ENCODE data around the gene PTH1R. TPM values are rescaled to one million over a fixed set of nuclear protein-coding genes. Genes with fewer than 3 reads are reported as not detected.

PTH1R gene
- polyA plus RNA-seq, 2 donors = 2.0 to 3.3 TPM

DNA sequence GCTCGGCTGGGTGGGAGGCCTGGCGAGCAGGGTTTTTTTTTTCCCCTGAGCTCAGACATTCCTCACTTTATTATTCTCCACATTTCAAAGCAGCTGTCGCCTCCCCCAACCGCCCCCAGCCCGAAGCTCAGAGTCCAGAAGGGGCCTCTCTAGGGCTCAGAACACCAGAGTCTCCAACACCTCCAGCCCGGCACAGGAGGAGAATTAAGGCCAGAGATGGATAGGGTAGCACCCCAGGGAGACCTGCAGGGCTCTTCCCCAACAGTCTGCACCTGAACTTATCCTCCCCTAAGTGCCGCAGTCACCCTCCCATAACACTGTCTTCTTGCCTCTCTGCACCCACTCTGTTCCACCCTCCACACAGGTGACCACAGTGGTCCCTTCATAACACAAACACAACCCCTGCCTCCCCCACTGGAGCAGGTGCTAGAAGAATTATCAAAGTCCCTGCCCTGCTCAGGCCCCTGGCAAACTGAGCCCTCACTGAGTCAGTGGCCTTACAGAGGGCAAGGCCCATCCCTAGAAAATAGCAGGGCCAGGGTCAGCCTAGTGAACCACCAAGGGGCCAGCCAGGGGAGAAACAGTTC, 28.4 kb upstream of the PTH1R start:
- no peaks in the 10 kb centered on the region for H3K9me3 ChIP-seq (ENCODE audit: control insufficient read depth in 2 of 2, insufficient read depth in 1 of 2, low read depth in 1 of 2, low read length in 1 of 2)
- 86 to 93% methylated on average over 7 of the region's 7 CpGs for WGBS, 2 donors
- H3K4me3 ChIP-seq (ENCODE audit: low read depth in 1 of 2, low read length in 2 of 2) = no peak overlapping the region
- H3K36me3 ChIP-seq (ENCODE audit: control insufficient read depth in 2 of 2, insufficient read depth in 2 of 2, low read length in 1 of 2) = no peaks in the 10 kb centered on the region
- H3K27me3 ChIP-seq (ENCODE audit: control insufficient read depth in 1 of 2, insufficient read depth in 2 of 2, low read length in 2 of 2) = no peaks in the 10 kb centered on the region
- peaks cover 2 to 5% of the 10 kb centered on the region in 2 donors for H3K4me1 ChIP-seq (ENCODE audit: control insufficient read depth in 2 of 2, insufficient read depth in 2 of 2, low read length in 1 of 2)
- no peak overlapping the region for H3K27ac ChIP-seq (ENCODE audit: low read depth in 2 of 2, low read length in 1 of 2)

DNA sequence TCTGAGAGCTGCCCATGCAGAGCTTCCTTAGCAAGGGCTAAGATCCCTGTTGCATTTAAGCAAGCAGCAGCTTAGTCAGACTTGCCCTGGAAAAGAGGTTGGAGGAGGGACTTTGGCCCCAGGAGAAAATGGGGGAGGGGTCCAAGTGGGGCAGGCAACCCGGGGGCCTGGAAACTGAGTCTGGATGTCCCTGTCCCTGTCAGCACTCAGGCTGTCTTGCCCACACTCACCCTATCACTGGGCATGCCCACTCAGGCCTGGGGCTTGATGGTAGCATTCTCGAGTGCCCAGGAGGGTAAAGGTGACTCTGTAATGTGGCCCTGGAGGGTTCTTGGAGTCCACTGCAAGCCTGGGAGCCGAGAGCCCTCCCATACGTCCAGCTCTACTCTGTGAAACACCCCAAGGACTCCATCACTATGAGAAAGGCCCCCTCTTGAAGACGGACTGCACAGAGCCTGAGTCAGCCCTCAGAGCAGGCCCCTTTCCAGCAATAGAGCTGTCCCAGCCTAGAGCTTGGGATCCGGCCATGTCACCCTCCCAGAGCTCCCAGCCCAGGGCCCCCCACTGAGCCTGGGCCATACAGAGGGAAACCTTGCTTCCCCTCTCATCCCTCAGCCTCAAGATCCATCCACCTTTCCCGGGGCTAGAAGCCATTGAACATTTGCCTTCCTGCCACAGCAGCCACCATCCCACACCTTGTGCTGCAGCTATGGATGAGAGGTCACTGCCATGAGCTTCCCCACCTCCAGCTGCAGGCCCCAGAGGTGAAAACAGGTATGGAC, 27.6 kb upstream of the PTH1R start:
- no peak overlapping the region for H3K4me3 ChIP-seq (ENCODE audit: low read depth in 1 of 2, low read length in 2 of 2)
- H3K27me3 ChIP-seq (ENCODE audit: control insufficient read depth in 1 of 2, insufficient read depth in 2 of 2, low read length in 2 of 2) = no peaks in the 10 kb centered on the region
- 78% methylated on average over 7 of the region's 7 CpGs for WGBS, 2 donors
- H3K36me3 ChIP-seq (ENCODE audit: control insufficient read depth in 2 of 2, insufficient read depth in 2 of 2, low read length in 1 of 2) = no peaks in the 10 kb centered on the region
- H3K9me3 ChIP-seq (ENCODE audit: control insufficient read depth in 2 of 2, insufficient read depth in 1 of 2, low read depth in 1 of 2, low read length in 1 of 2) = no peaks in the 10 kb centered on the region
- H3K27ac ChIP-seq (ENCODE audit: low read depth in 2 of 2, low read length in 1 of 2) = no peak overlapping the region
- H3K4me1 ChIP-seq (ENCODE audit: control insufficient read depth in 2 of 2, insufficient read depth in 2 of 2, low read length in 1 of 2) = peaks cover 2 to 5% of the 10 kb centered on the region in 2 donors

DNA sequence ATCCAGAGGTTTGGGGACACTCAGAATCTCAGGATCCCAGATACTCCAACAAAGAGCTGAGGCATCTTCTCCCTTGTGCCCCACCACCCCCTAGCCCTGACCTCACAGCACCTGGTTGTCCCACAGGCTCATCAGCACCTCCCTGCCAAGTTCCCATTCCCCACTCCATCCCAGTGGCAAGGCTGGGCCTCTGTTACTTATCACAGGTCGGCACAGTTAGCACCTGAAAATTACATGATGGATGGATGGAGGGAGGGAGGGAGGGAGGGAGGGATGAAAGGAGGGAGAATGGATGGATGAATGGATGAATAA, 27.1 kb upstream of the PTH1R start:
- no peak overlapping the region for H3K27ac ChIP-seq (ENCODE audit: low read depth in 2 of 2, low read length in 1 of 2)
- no peaks in the 10 kb centered on the region for H3K9me3 ChIP-seq (ENCODE audit: control insufficient read depth in 2 of 2, insufficient read depth in 1 of 2, low read depth in 1 of 2, low read length in 1 of 2)
- H3K4me3 ChIP-seq (ENCODE audit: low read depth in 1 of 2, low read length in 2 of 2) = no peak overlapping the region
- peaks cover 2 to 5% of the 10 kb centered on the region in 2 donors for H3K4me1 ChIP-seq (ENCODE audit: control insufficient read depth in 2 of 2, insufficient read depth in 2 of 2, low read length in 1 of 2)
- WGBS, 2 donors = 67 to 71% methylated on average over 1 of the region's 1 CpG
- H3K36me3 ChIP-seq (ENCODE audit: control insufficient read depth in 2 of 2, insufficient read depth in 2 of 2, low read length in 1 of 2) = no peaks in the 10 kb centered on the region
- no peaks in the 10 kb centered on the region for H3K27me3 ChIP-seq (ENCODE audit: control insufficient read depth in 1 of 2, insufficient read depth in 2 of 2, low read length in 2 of 2)

DNA sequence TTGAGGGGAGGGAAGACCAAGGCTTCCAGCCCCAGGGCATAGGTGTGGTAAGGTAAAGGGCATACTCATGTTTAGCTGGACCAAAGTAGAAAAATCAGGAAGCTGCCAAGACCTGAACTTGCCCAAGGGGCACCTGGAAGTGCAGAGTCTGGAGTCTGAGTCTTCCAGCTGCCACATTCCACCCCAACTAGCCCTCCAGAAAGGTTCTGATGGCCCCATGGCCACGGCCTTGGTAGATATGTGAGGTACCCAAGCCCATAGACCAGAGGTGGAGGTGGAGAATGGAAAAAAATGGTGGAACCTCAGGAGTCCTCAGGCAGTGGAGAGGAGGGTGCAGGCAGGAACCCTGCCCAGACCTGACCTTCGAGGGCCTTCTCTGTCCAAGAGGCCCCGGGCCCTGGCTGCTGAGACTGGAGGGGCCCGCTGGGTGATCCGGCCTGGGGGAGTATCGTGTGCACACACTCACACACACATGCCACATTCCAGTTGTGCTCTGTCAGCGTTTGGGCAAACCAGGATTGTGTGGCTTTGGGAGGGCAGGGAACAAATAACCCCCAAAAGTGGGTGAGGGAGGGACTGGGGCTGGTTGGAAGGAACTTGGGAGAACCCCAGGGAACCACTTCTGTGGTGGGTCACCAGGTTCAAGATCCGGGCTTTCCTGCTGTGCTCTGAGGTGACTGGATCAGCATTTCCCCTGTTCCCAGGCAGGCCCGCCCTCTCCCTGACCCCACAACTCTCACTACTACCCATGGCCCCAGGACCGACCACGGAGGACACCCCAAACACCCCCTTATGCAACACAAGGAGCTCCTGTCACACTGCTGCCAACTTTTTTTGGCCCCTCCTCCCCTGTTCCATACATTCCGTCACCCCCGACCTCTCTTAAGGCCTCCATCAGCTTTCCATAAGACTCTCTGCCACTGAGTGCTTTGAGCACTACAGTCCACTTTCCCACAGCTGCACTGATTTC, 25.9 kb upstream of the PTH1R start:
- Histone ChIP-seq H3K4me1 (ENCODE audit: control insufficient read depth in 2 of 2, insufficient read depth in 2 of 2, low read length in 1 of 2) (peaks cover 0 to 1% of the 10 kb centered on the region in 2 donors), H3K4me3 (ENCODE audit: low read depth in 1 of 2, low read length in 2 of 2) (no peak overlapping the region), H3K36me3 (ENCODE audit: control insufficient read depth in 2 of 2, insufficient read depth in 2 of 2, low read length in 1 of 2) (no peaks in the 10 kb centered on the region), H3K27me3 (ENCODE audit: control insufficient read depth in 1 of 2, insufficient read depth in 2 of 2, low read length in 2 of 2) (no peaks in the 10 kb centered on the region), H3K27ac (ENCODE audit: low read depth in 2 of 2, low read length in 1 of 2) (no peak overlapping the region), H3K9me3 (ENCODE audit: control insufficient read depth in 2 of 2, insufficient read depth in 1 of 2, low read depth in 1 of 2, low read length in 1 of 2) (no peaks in the 10 kb centered on the region)
- 80 to 90% methylated on average over 13 of the region's 13 CpGs for WGBS, 2 donors

- no peaks in the 10 kb centered on the region for H3K4me1 ChIP-seq (ENCODE audit: control insufficient read depth in 2 of 2, insufficient read depth in 2 of 2, low read length in 1 of 2)
Observed at GRCh38 chr3:46852334-46852720, 25.2 kb upstream of the PTH1R start.

GRCh38 chr3:46852839-46853355, 24.6 kb upstream of the PTH1R start:
- no peaks in the 10 kb centered on the region for H3K9me3 ChIP-seq (ENCODE audit: control insufficient read depth in 2 of 2, insufficient read depth in 1 of 2, low read depth in 1 of 2, low read length in 1 of 2)
- 94 to 96% methylated on average over 2 of the region's 2 CpGs for WGBS, 2 donors
- no peak overlapping the region for H3K27ac ChIP-seq (ENCODE audit: low read depth in 2 of 2, low read length in 1 of 2)
- H3K4me1 ChIP-seq (ENCODE audit: control insufficient read depth in 2 of 2, insufficient read depth in 2 of 2, low read length in 1 of 2) = no peaks in the 10 kb centered on the region
- H3K4me3 ChIP-seq (ENCODE audit: low read depth in 1 of 2, low read length in 2 of 2) = no peak overlapping the region
- H3K27me3 ChIP-seq (ENCODE audit: control insufficient read depth in 1 of 2, insufficient read depth in 2 of 2, low read length in 2 of 2) = no peaks in the 10 kb centered on the region
- no peaks in the 10 kb centered on the region for H3K36me3 ChIP-seq (ENCODE audit: control insufficient read depth in 2 of 2, insufficient read depth in 2 of 2, low read length in 1 of 2)

More at GRCh38 chr3:46852334-46852720, 25.2 kb upstream of the PTH1R start:
- 92 to 93% methylated on average over 9 of the region's 9 CpGs for WGBS, 2 donors
- Histone ChIP-seq H3K27ac (ENCODE audit: low read depth in 2 of 2, low read length in 1 of 2) (no peak overlapping the region), H3K4me3 (ENCODE audit: low read depth in 1 of 2, low read length in 2 of 2) (no peak overlapping the region), H3K36me3 (ENCODE audit: control insufficient read depth in 2 of 2, insufficient read depth in 2 of 2, low read length in 1 of 2) (no peaks in the 10 kb centered on the region), H3K9me3 (ENCODE audit: control insufficient read depth in 2 of 2, insufficient read depth in 1 of 2, low read depth in 1 of 2, low read length in 1 of 2) (no peaks in the 10 kb centered on the region), H3K27me3 (ENCODE audit: control insufficient read depth in 1 of 2, insufficient read depth in 2 of 2, low read length in 2 of 2) (no peaks in the 10 kb centered on the region)

GRCh38 chr3:46853441-46854415, 23.8 kb upstream of the PTH1R start:
- 87 to 89% methylated on average over 15 of the region's 15 CpGs for WGBS, 2 donors
- Histone ChIP-seq H3K9me3 (ENCODE audit: control insufficient read depth in 2 of 2, insufficient read depth in 1 of 2, low read depth in 1 of 2, low read length in 1 of 2) (no peaks in the 10 kb centered on the region), H3K36me3 (ENCODE audit: control insufficient read depth in 2 of 2, insufficient read depth in 2 of 2, low read length in 1 of 2) (no peaks in the 10 kb centered on the region), H3K4me1 (ENCODE audit: control insufficient read depth in 2 of 2, insufficient read depth in 2 of 2, low read length in 1 of 2) (no peaks in the 10 kb centered on the region), H3K27ac (ENCODE audit: low read depth in 2 of 2, low read length in 1 of 2) (no peak overlapping the region), H3K4me3 (ENCODE audit: low read depth in 1 of 2, low read length in 2 of 2) (no peak overlapping the region), H3K27me3 (ENCODE audit: control insufficient read depth in 1 of 2, insufficient read depth in 2 of 2, low read length in 2 of 2) (no peaks in the 10 kb centered on the region)

GRCh38 chr3:46854555-46854991, 22.9 kb upstream of the PTH1R start:
- no peaks in the 10 kb centered on the region for H3K9me3 ChIP-seq (ENCODE audit: control insufficient read depth in 2 of 2, insufficient read depth in 1 of 2, low read depth in 1 of 2, low read length in 1 of 2)
- H3K4me1 ChIP-seq (ENCODE audit: control insufficient read depth in 2 of 2, insufficient read depth in 2 of 2, low read length in 1 of 2) = no peaks in the 10 kb centered on the region
- 87 to 89% methylated on average over 5 of the region's 5 CpGs for WGBS, 2 donors
- H3K27me3 ChIP-seq (ENCODE audit: control insufficient read depth in 1 of 2, insufficient read depth in 2 of 2, low read length in 2 of 2) = no peaks in the 10 kb centered on the region
- no peak overlapping the region for H3K27ac ChIP-seq (ENCODE audit: low read depth in 2 of 2, low read length in 1 of 2)
- no peaks in the 10 kb centered on the region for H3K36me3 ChIP-seq (ENCODE audit: control insufficient read depth in 2 of 2, insufficient read depth in 2 of 2, low read length in 1 of 2)
- H3K4me3 ChIP-seq (ENCODE audit: low read depth in 1 of 2, low read length in 2 of 2) = no peak overlapping the region

Data from esophagus (tissue), 2 donors.